DOHH2 (cell line): Measurements from ENCODE around the gene LDLRAD4.

Experiments
- H3F3A ChIP-seq: fragments of 200-600 bp; sonication (generic), shearing (Covaris generic); 2 replicates; pipeline ENCODE4 v1.6.0; 2016; ENCODE audit warnings: antibody characterized with exemption, mild to moderate bottlenecking; ENCODE audit not compliant: control insufficient read depth, insufficient read depth
- H3K27ac ChIP-seq: fragments of 200-600 bp; sonication (generic); 2 replicates; pipeline ENCODE4 v1.5.1; 2014; ENCODE audit warnings: low read depth, mild to moderate bottlenecking, low read length, moderate library complexity
- H3K27me3 ChIP-seq: fragments of 200-600 bp; sonication (generic); 2 replicates; pipeline ENCODE4 v1.6.1; 2014; ENCODE audit warnings: mild to moderate bottlenecking, low read length, mixed read lengths; ENCODE audit not compliant: control insufficient read depth
- H3K36me3 ChIP-seq: fragments of 200-600 bp; sonication (generic); 2 replicates; pipeline ENCODE4 v1.6.1; 2014; ENCODE audit warnings: mild to moderate bottlenecking, low read length, moderate library complexity, mixed read lengths; ENCODE audit not compliant: control insufficient read depth
- H3K4me1 ChIP-seq: fragments of 200-600 bp; sonication (generic); 2 replicates; pipeline ENCODE4 v1.6.1; 2014; ENCODE audit warnings: mild to moderate bottlenecking, low read length, mixed read lengths; ENCODE audit not compliant: control insufficient read depth
- H3K4me2 ChIP-seq: fragments of 200-600 bp; sonication (generic); 2 replicates; pipeline ENCODE4 v1.6.0; 2014; ENCODE audit warnings: mild to moderate bottlenecking, low read length, moderate library complexity
- H3K4me3 ChIP-seq: fragments of 200-600 bp; sonication (generic); 2 replicates; pipeline ENCODE4 v1.5.1; 2014; ENCODE audit warnings: mild to moderate bottlenecking, low read length, mixed read lengths
- H3K79me2 ChIP-seq: fragments of 200-600 bp; sonication (generic); 2 replicates; pipeline ENCODE4 v1.6.1; 2014; ENCODE audit warnings: mild to moderate bottlenecking, low read length, mixed read lengths; ENCODE audit not compliant: control insufficient read depth
- H3K9me2 ChIP-seq: fragments of 200-600 bp; sonication (generic); replicated peaks from 2 replicates; pipeline ENCODE4 v1.6.1; 2014; ENCODE audit warnings: mild to moderate bottlenecking, low read length, mixed read lengths; ENCODE audit not compliant: control insufficient read depth
- H3K9me3 ChIP-seq: fragments of 200-600 bp; sonication (generic); 2 replicates; pipeline ENCODE4 v1.6.1; 2014; ENCODE audit warnings: antibody characterized with exemption, low read length, mixed read lengths; ENCODE audit not compliant: control insufficient read depth, insufficient read depth
- H4K20me1 ChIP-seq: fragments of 200-600 bp; sonication (generic); 2 replicates; pipeline ENCODE4 v1.6.0; 2014; ENCODE audit warnings: low read depth, mild to moderate bottlenecking, antibody characterized with exemption, low read length, moderate library complexity; ENCODE audit not compliant: control insufficient read depth, insufficient read depth
- CTCF ChIP-seq: fragments of 200-600 bp; sonication (generic); IDR thresholded peaks from one replicate; pipeline ENCODE4 v1.5.1; 2014; ENCODE audit warnings: antibody characterized with exemption, mild to moderate bottlenecking, low read depth, low read length; ENCODE audit not compliant: poor library complexity, severe bottlenecking
- EZH2phosphoT487 ChIP-seq: fragments of 200-600 bp; sonication (generic); IDR thresholded peaks from 2 replicates; pipeline ENCODE4 v1.6.1; 2017; ENCODE audit warnings: borderline replicate concordance, mild to moderate bottlenecking, antibody characterized with exemption, low read length, moderate library complexity, mixed read lengths

LDLRAD4 gene

GRCh38 chr18:13543811-13544732 lies 325.5 kb downstream of the LDLRAD4 start:
- Histone ChIP-seq H3K79me2 (no peaks in the 10 kb centered on the region), H3K27me3 (no peaks in the 10 kb centered on the region), H3K4me1 (peaks cover 23% of the 10 kb centered on the region), H3K27ac (no peak overlapping the region), H3K4me3 (no peak overlapping the region), H4K20me1 (no peaks in the 10 kb centered on the region), H3K36me3 (no peaks in the 10 kb centered on the region), H3F3A (no peaks in the 10 kb centered on the region), H3K4me2 (no peak overlapping the region), H3K9me2 (no peaks in the 10 kb centered on the region), H3K9me3 (peaks cover 19% of the 10 kb centered on the region)
- TF ChIP-seq EZH2phosphoT487 (no peak), CTCF (no peak)

GRCh38 chr18:13544953-13545352 lies 326.4 kb downstream of the LDLRAD4 start:
- Histone ChIP-seq H3K79me2 (no peaks in the 10 kb centered on the region), H3K27ac (no peak overlapping the region), H3K4me2 (no peak overlapping the region), H3K27me3 (no peaks in the 10 kb centered on the region), H3K36me3 (no peaks in the 10 kb centered on the region), H3K4me3 (no peak overlapping the region), H3K9me3 (peaks cover 19% of the 10 kb centered on the region), H4K20me1 (no peaks in the 10 kb centered on the region), H3K4me1 (peaks cover 23% of the 10 kb centered on the region), H3F3A (no peaks in the 10 kb centered on the region), H3K9me2 (no peaks in the 10 kb centered on the region)
- TF ChIP-seq CTCF = no peak
- TF ChIP-seq EZH2phosphoT487 = no peak

- H3K4me2 ChIP-seq = no peak overlapping the region
- H4K20me1 ChIP-seq = no peaks in the 10 kb centered on the region
- H3K27me3 ChIP-seq = no peaks in the 10 kb centered on the region
- H3K4me1 ChIP-seq = peaks cover 23% of the 10 kb centered on the region
- peaks cover 19% of the 10 kb centered on the region for H3K9me3 ChIP-seq
- TF ChIP-seq CTCF (no peak), EZH2phosphoT487 (no peak)
- no peak overlapping the region for H3K27ac ChIP-seq
- no peaks in the 10 kb centered on the region for H3K36me3 ChIP-seq
- H3K79me2 ChIP-seq = no peaks in the 10 kb centered on the region
- no peaks in the 10 kb centered on the region for H3K9me2 ChIP-seq
- H3F3A ChIP-seq = no peaks in the 10 kb centered on the region
- H3K4me3 ChIP-seq = no peak overlapping the region
Observed at GRCh38 chr18:13545514-13545913, 327.0 kb downstream of the LDLRAD4 start.
